ENCODE measurements around the gene KLHL6.

KLHL6 gene

DNA sequence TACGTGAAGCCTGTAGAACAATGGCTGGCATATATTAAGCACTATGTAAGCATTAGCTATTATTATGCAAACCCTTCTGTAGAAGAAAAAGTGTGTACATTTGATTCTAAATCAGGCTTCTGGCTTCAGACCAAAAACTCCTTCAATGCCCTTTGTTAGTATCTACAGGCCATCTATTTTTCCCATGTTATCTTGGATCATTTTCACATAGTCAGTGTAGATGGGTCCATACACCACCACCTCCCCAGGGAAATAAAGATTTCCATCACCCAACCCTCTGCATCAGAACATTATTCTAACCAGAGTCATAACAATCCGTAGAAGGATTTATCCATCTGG, 8.0 kb upstream of the KLHL6 start:
- no peak for DNase-seq (ENCODE audit: low spot score)

DNA sequence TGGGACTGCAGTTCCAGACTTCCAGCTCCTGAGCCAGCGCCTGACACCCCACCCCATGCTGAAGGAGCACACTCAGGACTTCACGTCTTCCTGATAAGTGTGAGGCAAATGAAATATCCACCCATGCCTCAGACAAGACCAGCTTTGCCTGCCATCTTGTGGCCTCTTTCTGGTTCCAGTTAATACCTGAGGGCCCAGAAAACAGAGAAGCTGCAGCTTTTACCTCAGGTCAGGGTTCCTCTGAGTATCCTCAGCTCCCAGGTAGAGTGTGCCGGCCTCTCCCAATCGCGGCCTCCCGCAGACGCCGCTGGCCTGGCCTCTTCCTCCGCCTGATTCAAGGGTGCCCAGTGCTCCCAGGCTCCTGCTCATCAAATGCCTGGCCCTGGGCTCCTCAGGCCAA, 5.1 kb upstream of the KLHL6 start:
- DNase-seq (ENCODE audit: low spot score) = no peak

DNA sequence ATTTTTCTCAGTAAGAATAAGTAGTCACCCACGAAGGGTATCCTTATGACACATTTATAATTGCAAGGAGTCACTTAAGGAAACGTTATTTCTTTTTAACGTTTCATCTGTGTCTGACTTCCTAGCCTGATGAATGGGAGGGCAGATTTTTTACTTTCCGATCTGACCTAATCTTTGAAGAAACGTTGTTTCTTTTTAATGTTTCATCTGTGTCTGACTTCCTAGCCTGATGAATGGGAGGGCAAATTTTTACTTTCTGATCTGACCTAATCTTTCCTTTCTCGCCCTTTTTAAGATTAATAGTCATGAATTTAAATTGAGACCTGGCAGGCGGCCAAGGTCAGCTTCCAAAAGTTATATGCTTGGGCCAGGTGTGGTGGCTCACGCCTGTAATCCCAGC, 3.0 kb upstream of the KLHL6 start:
- no peak for DNase-seq (ENCODE audit: low spot score)

GRCh38 chr3:183556722-183557121, 1.2 kb upstream of the KLHL6 start:
- no peak for DNase-seq (ENCODE audit: low spot score)

DNA sequence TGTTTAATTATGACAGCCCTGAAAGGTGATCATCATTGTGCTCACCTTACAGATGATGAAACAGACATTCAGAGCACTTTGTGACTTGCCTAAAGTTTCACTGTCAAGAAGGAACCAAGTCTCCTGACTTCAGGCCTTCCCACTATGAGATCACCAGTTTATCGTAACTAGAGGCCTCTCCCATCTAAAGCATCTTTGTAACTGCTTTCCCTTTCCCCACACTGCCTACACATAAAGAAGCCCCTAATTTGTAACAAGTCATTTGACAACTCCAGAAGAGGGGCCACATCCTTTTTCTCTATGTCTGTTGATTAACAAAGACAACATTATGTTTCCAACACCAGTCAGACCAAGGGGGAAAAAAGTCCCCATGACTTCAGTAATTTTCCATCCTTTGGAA, 1.1 kb downstream of the KLHL6 start:
- DNase-seq (ENCODE audit: low spot score) = no peak

DNA sequence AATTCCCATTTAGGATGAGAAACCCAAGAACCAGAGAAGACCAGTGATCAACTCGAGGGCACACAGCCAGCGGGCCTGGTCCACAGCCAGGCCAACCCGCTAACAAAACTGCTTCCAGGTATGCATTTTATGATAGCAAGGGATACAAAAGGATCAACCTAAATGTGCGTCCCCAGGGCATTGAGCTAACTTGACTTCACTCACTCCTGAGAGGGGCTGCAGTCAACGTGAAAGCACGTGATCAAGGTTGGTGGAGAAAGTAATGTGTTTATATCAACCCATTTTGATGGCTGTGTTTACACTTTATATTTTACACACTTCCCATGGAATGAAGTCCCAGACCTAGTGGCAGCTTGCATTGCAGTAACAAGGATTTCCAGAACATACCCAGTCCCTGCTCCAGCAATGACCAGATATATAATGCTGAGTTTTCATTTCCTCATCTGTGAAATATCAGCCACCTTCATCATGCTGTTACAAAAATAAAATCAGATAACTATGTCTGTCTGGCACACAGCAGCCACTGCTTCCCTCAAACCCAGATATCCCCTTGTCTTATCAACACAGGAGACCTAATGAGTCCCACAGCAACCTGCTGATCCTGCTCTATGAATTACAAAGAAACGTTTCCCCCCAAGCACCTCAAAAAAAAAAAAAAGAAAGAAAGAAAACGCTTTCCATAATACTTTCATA, 2.0 kb downstream of the KLHL6 start:
- DNase-seq (ENCODE audit: low spot score) = no peak

DNA sequence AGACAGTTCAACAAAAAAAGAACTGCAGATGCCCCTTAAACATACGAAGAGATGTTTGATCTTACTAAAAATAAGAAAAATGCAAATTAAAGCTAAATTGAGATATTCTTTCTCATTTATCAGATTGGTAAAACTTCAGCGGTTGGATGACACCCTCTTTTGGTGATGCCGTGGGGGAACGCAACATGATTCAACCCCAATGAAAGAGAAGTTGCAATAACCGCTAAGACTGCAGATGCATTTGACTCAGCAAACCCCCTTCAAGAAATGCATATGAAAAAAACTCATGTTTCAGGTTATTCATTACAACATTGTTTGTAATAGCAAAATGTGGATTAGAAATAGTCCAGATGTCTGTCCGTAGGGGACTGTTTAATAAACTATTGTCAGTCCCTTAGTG, 3.6 kb downstream of the KLHL6 start:
- no peak for DNase-seq (ENCODE audit: low spot score)

DNA sequence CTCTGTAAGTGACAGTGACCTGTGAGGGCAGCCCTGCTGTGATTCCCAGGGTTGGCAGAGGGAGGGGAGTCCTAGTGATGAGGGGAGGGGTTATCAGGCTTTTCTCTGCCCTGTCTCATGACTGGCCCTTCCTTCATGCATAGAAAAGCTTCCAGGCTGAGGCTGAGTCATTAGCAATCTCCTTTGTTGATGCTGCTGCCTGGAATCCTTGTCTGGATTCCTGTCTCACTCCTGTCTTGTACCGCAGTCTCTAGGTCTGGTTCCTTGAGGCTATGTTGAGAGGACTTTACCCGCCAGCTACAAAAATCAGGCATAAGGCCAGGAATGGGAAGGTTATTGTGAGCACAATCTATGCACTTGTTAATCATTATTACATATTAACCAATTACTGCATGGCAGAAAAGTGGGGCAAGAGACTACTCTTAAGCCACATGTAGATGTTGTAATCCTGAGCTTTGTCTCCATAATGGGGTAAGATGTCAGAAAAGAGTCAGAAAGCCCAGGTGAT, 7.2 kb downstream of the KLHL6 start:
- no peak for DNase-seq (ENCODE audit: low spot score)

DNA sequence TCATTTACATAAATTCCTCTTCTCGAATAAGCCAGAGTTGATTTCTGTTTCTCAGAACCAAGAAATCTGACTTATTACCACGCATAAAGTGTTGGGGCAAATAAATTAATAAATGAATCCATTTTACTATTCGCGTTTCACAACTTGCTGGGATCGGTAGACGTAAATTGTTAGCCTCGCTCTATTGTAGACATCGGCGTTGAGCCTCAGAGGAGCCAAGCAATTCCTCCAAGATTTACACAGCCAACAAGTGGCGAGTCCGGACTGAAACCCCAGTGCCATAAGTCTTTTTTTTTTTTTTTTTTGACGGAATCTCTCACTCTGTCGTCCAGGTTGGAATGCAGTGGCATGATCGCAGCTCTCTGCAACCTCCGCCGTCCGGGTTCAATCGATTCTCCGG, 8.9 kb downstream of the KLHL6 start:
- no peak for DNase-seq (ENCODE audit: low spot score)

DNA sequence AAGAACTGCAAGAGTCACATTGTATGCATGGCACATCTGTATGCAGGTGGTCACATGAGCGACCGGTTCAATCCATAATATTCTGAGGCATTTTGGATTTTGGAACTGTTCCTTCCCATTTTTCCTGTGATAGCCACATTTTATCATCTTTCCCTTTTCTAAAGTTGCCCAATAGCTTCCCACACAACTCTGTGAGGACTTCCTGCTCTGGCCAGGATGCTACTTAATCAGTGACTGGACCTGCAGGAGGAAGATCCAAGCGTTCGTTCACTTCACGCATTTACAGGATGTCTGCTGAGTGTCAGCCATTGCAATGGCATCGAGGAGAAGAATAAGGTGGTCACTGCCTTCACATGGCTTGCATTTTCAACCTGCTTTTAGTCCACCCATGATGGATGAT, 9.8 kb downstream of the KLHL6 start:
- DNase-seq (ENCODE audit: low spot score) = no peak

DNA sequence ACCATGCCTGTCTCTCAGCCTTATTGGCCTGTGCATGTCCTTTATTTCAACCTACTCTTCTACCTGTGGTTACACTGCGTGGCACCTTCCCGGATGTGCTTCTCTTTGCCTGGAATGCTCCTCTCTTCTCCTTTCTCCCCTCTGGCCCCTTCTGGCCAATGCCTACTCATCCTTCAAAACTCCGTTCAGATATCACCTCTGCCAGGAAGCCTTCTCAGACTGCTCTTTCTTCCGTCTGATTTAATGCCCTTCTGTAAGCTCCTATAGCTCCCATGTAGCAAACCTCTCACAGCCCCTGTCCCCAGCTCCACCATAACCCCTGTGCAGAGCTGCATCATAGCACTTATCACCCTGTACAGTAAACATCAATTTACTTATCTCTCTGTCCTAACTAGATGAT, 13.2 kb downstream of the KLHL6 start:
- DNase-seq (ENCODE audit: low spot score) = no peak

DNA sequence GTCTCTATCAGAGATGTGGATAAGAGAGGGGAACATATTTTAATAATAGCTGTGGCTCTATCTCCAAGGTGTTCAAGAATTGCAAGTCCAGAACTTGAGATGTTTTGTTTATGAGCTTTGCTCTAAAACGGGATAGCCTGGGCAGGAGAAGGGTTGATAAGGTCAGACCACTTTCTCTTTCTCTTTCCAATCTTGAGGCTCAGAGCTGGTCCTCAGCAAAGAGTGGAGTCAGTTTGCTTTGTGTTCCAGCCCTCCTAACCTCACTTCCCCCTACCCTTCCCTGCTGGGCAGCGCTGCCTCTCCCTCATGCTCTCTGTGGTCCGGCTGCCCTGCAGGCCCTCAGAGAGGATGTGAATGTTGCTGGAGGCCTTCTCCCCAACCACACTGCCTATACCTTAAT, 13.8 kb downstream of the KLHL6 start:
- DNase-seq (ENCODE audit: low spot score) = no peak

- no peak for DNase-seq (ENCODE audit: low spot score)
Observed at GRCh38 chr3:183541235-183541655, 14.3 kb downstream of the KLHL6 start.

- no peak for DNase-seq (ENCODE audit: low spot score)
Observed at GRCh38 chr3:183540501-183541234, 14.8 kb downstream of the KLHL6 start.

DNA sequence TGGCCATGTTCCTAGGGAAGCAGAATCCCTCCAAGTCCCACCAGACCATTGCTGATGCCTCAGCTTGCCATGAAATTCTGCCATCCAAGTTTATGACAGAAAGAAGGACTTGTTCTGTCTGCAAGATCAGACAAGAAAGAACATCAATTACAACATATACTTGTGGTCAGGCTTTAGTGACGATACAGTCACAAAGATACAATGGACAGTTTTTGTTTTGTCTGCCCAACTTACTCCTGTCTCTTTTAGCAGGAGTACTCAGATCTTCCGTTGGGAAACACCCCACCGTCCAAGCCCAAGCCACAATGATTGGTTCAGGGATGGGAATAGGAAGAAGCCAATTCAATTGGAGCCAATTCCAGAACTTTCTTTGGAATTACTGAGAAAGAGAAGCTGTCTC, 15.7 kb downstream of the KLHL6 start:
- no peak for DNase-seq (ENCODE audit: low spot score)

GRCh38 chr3:183538486-183538885, 17.0 kb downstream of the KLHL6 start:
- no peak for DNase-seq (ENCODE audit: low spot score)

GRCh38 chr3:183537295-183537730, 18.2 kb downstream of the KLHL6 start:
- DNase-seq (ENCODE audit: low spot score) = no peak

GRCh38 chr3:183536238-183536880, 19.1 kb downstream of the KLHL6 start:
- no peak for DNase-seq (ENCODE audit: low spot score)

- no peak for DNase-seq (ENCODE audit: low spot score)
Observed at GRCh38 chr3:183534249-183534648, 21.3 kb downstream of the KLHL6 start.

GRCh38 chr3:183533412-183534132, 21.9 kb downstream of the KLHL6 start:
- DNase-seq (ENCODE audit: low spot score) = no peak

GRCh38 chr3:183532620-183533411, 22.7 kb downstream of the KLHL6 start:
- DNase-seq (ENCODE audit: low spot score) = no peak

GRCh38 chr3:183529717-183530116, 25.8 kb downstream of the KLHL6 start:
- no peak for DNase-seq (ENCODE audit: low spot score)

Measured in CD4-positive, alpha-beta T cell treated with Interleukin-6 at 100 ng/mL for 8 hours (primary cell).